Erythroblast (primary cell): ENCODE measurements around the gene UGT1A3.

Experiments
- GATA1 ChIP-seq: IDR thresholded peaks from 2 replicates; pipeline ENCODE4 v1.6.1; 2011; ENCODE audit warnings: low read depth, mild to moderate bottlenecking, control low read depth, low read length, moderate library complexity
- POLR2A ChIP-seq: IDR thresholded peaks from 2 replicates; pipeline ENCODE4 v1.6.1; 2011; ENCODE audit warnings: mild to moderate bottlenecking, low read length

DNA sequence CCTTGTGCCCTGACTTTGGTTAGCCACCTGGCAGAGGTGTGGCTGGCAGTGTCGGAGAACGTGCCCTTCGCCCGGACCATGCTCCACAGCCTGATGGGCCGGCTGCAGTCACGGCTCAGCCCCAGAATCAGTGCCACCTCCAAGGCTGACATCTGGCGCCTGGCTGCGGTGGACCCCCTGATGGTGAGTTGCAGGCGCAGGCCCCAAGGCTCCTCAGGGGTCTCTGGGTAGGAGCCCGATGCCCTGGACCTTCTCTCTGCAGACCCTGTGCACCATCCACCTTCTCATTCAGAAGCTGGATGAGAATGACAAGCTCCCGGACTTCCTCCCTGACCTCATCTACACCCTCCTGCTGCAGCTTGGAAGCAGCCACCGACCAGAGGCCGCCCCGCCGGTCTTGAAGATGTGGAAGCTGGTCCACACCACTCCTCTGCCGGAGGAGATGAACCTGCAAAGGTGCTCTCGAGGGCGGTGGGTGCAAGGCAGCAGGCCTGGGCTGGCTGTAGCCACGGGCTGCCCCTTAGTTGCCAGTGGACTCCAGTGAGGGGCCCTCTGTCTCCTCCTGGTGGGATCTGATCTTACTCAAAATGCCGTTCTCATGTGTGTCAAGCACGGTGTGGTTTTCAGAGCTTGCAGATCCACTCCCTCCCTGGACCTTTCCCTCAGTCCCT lies 93.4 kb downstream of the UGT1A3 start:
- TF ChIP-seq POLR2A, result no peak
- TF ChIP-seq GATA1, result no peak
